ENCODE results near the gene DISC1.

- TF ChIP-seq, protein P1, sequence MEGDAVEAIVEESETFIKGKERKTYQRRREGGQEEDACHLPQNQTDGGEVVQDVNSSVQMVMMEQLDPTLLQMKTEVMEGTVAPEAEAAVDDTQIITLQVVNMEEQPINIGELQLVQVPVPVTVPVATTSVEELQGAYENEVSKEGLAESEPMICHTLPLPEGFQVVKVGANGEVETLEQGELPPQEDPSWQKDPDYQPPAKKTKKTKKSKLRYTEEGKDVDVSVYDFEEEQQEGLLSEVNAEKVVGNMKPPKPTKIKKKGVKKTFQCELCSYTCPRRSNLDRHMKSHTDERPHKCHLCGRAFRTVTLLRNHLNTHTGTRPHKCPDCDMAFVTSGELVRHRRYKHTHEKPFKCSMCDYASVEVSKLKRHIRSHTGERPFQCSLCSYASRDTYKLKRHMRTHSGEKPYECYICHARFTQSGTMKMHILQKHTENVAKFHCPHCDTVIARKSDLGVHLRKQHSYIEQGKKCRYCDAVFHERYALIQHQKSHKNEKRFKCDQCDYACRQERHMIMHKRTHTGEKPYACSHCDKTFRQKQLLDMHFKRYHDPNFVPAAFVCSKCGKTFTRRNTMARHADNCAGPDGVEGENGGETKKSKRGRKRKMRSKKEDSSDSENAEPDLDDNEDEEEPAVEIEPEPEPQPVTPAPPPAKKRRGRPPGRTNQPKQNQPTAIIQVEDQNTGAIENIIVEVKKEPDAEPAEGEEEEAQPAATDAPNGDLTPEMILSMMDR (IDR thresholded peaks at IDR 0.05), result no peak
- TF ChIP-seq EZH2 (IDR thresholded peaks at IDR 0.05; ENCODE audit: borderline replicate concordance, insufficient read depth, low read depth, low read length, poor library complexity, severe bottlenecking), result no peak
Measured at GRCh38 chr1:231594749-231595148, 31.8 kb upstream of the DISC1 start.
